ENCODE results near the gene DPEP1. TPM values are rescaled to one million over a fixed set of nuclear protein-coding genes. Genes with fewer than 3 reads are reported as not detected.

The DPEP1 gene
- total RNA-seq, 2 donors from 2014 or later: 0.88 to 3.2 TPM

- H3K27me3 Mint-ChIP-seq (ENCODE audit: insufficient read depth): no peaks in the 10 kb centered on the region
- 91 to 96% methylated on average over 18 to 21 of the region's 21 CpGs for WGBS, 2 experiments (ENCODE audit: insufficient coverage in 1 of 2, insufficient read length in 1 of 2)
- no peaks in the 10 kb centered on the region for H3K4me1 Mint-ChIP-seq
- no peak overlapping the region for H3K4me3 Mint-ChIP-seq
- no peak overlapping the region for H3K4me3 ChIP-seq (ENCODE audit: low read length)
- H3K36me3 ChIP-seq (ENCODE audit: control insufficient read depth, insufficient read depth, low read length): no peaks in the 10 kb centered on the region
- no peak overlapping the region for H3K27ac Mint-ChIP-seq
- H3K36me3 Mint-ChIP-seq (ENCODE audit: low read depth): no peaks in the 10 kb centered on the region
- H3K4me1 ChIP-seq (ENCODE audit: control insufficient read depth, insufficient read depth, low read length): no peaks in the 10 kb centered on the region
- TF ChIP-seq CTCF (conservative IDR thresholded peaks at IDR 0.05): no peak
- no peak for DNase-seq
- no peak overlapping the region for H3K9ac ChIP-seq (ENCODE audit: extremely low read depth, low read length, poor library complexity, severe bottlenecking)
- H3K9me3 Mint-ChIP-seq: peaks cover 3% of the 10 kb centered on the region
- H3K9me3 ChIP-seq (ENCODE audit: control insufficient read depth, low read length): no peaks in the 10 kb centered on the region
- H3K27ac ChIP-seq (ENCODE audit: low read depth, low read length): no peak overlapping the region
- no peaks in the 10 kb centered on the region for H3K27me3 ChIP-seq (ENCODE audit: control insufficient read depth, insufficient read depth, low read length, poor library complexity, severe bottlenecking)
Measured at GRCh38 chr16:89589241-89589926, 24.1 kb upstream of the DPEP1 start.

GRCh38 chr16:89593841-89594240 is 19.6 kb upstream of the DPEP1 start:
- 95 to 98% methylated on average over 5 to 15 of the region's 15 CpGs for WGBS, 2 experiments (ENCODE audit: insufficient coverage in 1 of 2, insufficient read length in 1 of 2)
- H3K4me1 Mint-ChIP-seq: no peaks in the 10 kb centered on the region

GRCh38 chr16:89595330-89596060 is 17.9 kb upstream of the DPEP1 start:
- Mint-ChIP-seq H3K27me3 (ENCODE audit: insufficient read depth) (no peaks in the 10 kb centered on the region), H3K27ac (no peak overlapping the region), H3K4me1 (no peaks in the 10 kb centered on the region), H3K4me3 (no peak overlapping the region), H3K36me3 (ENCODE audit: low read depth) (no peaks in the 10 kb centered on the region), H3K9me3 (no peaks in the 10 kb centered on the region)
- H3K4me3 ChIP-seq (ENCODE audit: low read length): no peak overlapping the region
- H3K27me3 ChIP-seq (ENCODE audit: control insufficient read depth, insufficient read depth, low read length, poor library complexity, severe bottlenecking): no peaks in the 10 kb centered on the region
- no peak overlapping the region for H3K9ac ChIP-seq (ENCODE audit: extremely low read depth, low read length, poor library complexity, severe bottlenecking)
- H3K36me3 ChIP-seq (ENCODE audit: control insufficient read depth, insufficient read depth, low read length): no peaks in the 10 kb centered on the region
- TF ChIP-seq CTCF (conservative IDR thresholded peaks at IDR 0.05): no peak
- no peaks in the 10 kb centered on the region for H3K4me1 ChIP-seq (ENCODE audit: control insufficient read depth, insufficient read depth, low read length)
- no peaks in the 10 kb centered on the region for H3K9me3 ChIP-seq (ENCODE audit: control insufficient read depth, low read length)
- H3K27ac ChIP-seq (ENCODE audit: low read depth, low read length): no peak overlapping the region
- 94 to 96% methylated on average over 33 to 47 of the region's 47 CpGs for WGBS, 2 experiments (ENCODE audit: insufficient coverage in 1 of 2, insufficient read length in 1 of 2)
- no peak for DNase-seq

More at GRCh38 chr16:89593841-89594240, 19.6 kb upstream of the DPEP1 start:
- no peak for DNase-seq
- no peak for TF ChIP-seq CTCF (conservative IDR thresholded peaks at IDR 0.05)
- Mint-ChIP-seq H3K36me3 (ENCODE audit: low read depth) (no peaks in the 10 kb centered on the region), H3K9me3 (no peaks in the 10 kb centered on the region), H3K27me3 (ENCODE audit: insufficient read depth) (no peaks in the 10 kb centered on the region), H3K27ac (no peak overlapping the region), H3K4me3 (no peak overlapping the region)
- Histone ChIP-seq H3K27me3 (ENCODE audit: control insufficient read depth, insufficient read depth, low read length, poor library complexity, severe bottlenecking) (no peaks in the 10 kb centered on the region), H3K4me1 (ENCODE audit: control insufficient read depth, insufficient read depth, low read length) (no peaks in the 10 kb centered on the region), H3K9me3 (ENCODE audit: control insufficient read depth, low read length) (no peaks in the 10 kb centered on the region), H3K9ac (ENCODE audit: extremely low read depth, low read length, poor library complexity, severe bottlenecking) (no peak overlapping the region), H3K27ac (ENCODE audit: low read depth, low read length) (no peak overlapping the region), H3K36me3 (ENCODE audit: control insufficient read depth, insufficient read depth, low read length) (no peaks in the 10 kb centered on the region), H3K4me3 (ENCODE audit: low read length) (no peak overlapping the region)
